Vagina (tissue), 2 donors: ENCODE measurements around the gene C9orf43. TPM values are rescaled to one million over a fixed set of nuclear protein-coding genes. Genes with fewer than 3 reads are reported as not detected.

Source experiments
- DNase-seq, 2 donors: peaks; one replicate each; pipeline ENCODE4 v3.0.0-alpha.2; 2017; ENCODE audit errors: extremely low spot score in 2 of 2
- H3K27ac ChIP-seq: fragments of 200-600 bp; sonication (generic); one replicate; pipeline ENCODE4 v1.5.1; 2019
- H3K27me3 ChIP-seq: fragments of 200-600 bp; sonication (generic); one replicate; pipeline ENCODE4 v1.5.1; 2019
- H3K36me3 ChIP-seq, 2 donors: fragments of 200-600 bp; sonication (generic); one replicate each; pipeline ENCODE4 v1.5.1; 2017 to 2019
- H3K4me1 ChIP-seq: fragments of 200-600 bp; sonication (generic); one replicate; pipeline ENCODE4 v1.5.1; 2019
- H3K4me3 ChIP-seq, 2 donors: fragments of 200-600 bp; sonication (generic); 1 replicate in 1 of 2; 2 replicates in 1 of 2; pipeline ENCODE4 v1.5.1; 2016 to 2019
- H3K9me3 ChIP-seq: fragments of 200-600 bp; sonication (generic); one replicate; pipeline ENCODE4 v1.5.1; 2019
- CTCF ChIP-seq, 3 experiments: fragments of 450-650 bp in 2 of 3; fragments of 200-600 bp in 1 of 3; sonication (generic) in 1 of 3; IDR thresholded peaks; one replicate each; pipeline ENCODE4 v1.5.1; 2017 to 2019; ENCODE audit warnings: antibody characterized with exemption in 3 of 3, mild to moderate bottlenecking in 2 of 3, moderate library complexity in 2 of 3
- POLR2A ChIP-seq, 2 donors: fragments of 450-650 bp; IDR thresholded peaks; one replicate each; pipeline ENCODE4 v1.6.1; 2017; ENCODE audit warnings: antibody characterized with exemption in 2 of 2, mild to moderate bottlenecking in 2 of 2, moderate library complexity in 2 of 2
- POLR2AphosphoS5 ChIP-seq, 2 donors: sonication (generic); formaldehyde crosslinking; IDR thresholded peaks; one replicate each; pipeline ENCODE4 v1.9.0; 2017; ENCODE audit warnings: antibody characterized with exemption in 2 of 2, mild to moderate bottlenecking in 2 of 2, low read depth in 1 of 2; ENCODE audit not compliant: insufficient read depth in 1 of 2
- intact Hi-C: fragments of 100-400 bp; cut with DNase I; formaldehyde crosslinking; loops from one replicate; pipeline ENCODE4 v1.15.1; 2023
- total RNA-seq: library from RNA; depleted of rRNA; stranded (reverse); fragments of >200 nt; gene quantifications from one replicate; pipeline ENCODE4 v1.2.3, GENCODE V29; 2016

Gene C9orf43
- total RNA-seq, 1 donor from 2014 or later, result not detected

- TF ChIP-seq POLR2A (IDR thresholded peaks at IDR 0.05) (no peak), POLR2AphosphoS5 (IDR thresholded peaks at IDR 0.05; ENCODE audit: insufficient read depth in 1 of 2, low read depth in 1 of 2) (no peak), CTCF (IDR thresholded peaks at IDR 0.05) (no peak)
- no peaks in the 10 kb centered on the region for H3K9me3 ChIP-seq
- H3K27ac ChIP-seq, result no peak overlapping the region
- no peaks in the 10 kb centered on the region for H3K36me3 ChIP-seq
- H3K27me3 ChIP-seq, result no peaks in the 10 kb centered on the region
- no peak for DNase-seq
- no peak overlapping the region for H3K4me3 ChIP-seq
- H3K4me1 ChIP-seq, result no peaks in the 10 kb centered on the region
- intact Hi-C loops, result no loop called here
Observed at GRCh38 chr9:113474360-113475028, 63.9 kb downstream of the C9orf43 start.

DNA sequence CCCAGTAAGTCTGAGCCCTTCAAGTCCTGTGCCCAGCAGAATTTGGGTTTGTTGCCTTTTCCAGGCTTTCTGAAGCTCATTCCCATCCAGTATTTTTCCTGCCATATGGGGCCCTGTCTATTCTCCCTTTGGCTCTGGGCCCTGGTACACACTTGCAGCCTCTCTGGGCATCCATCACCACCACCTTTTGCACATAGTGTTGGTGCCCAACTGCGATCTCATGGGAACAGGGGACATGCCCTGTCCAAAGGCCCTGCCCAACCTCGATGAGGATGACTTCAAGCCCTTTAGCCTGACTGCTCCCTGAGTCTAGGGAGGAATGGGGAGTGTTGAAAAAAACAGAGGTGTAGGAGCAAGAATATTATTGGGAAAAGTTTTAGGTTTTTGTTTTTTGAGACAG, 64.5 kb downstream of the C9orf43 start:
- TF ChIP-seq CTCF (IDR thresholded peaks at IDR 0.05) (no peak), POLR2A (IDR thresholded peaks at IDR 0.05) (no peak), POLR2AphosphoS5 (IDR thresholded peaks at IDR 0.05; ENCODE audit: insufficient read depth in 1 of 2, low read depth in 1 of 2) (no peak)
- Histone ChIP-seq H3K27ac (no peak overlapping the region), H3K36me3 (no peaks in the 10 kb centered on the region), H3K9me3 (no peaks in the 10 kb centered on the region), H3K4me1 (no peaks in the 10 kb centered on the region), H3K4me3 (no peak overlapping the region), H3K27me3 (no peaks in the 10 kb centered on the region)
- DNase-seq, result no peak
- intact Hi-C loops, result no loop called here

GRCh38 chr9:113475992-113476391, 65.4 kb downstream of the C9orf43 start:
- intact Hi-C loops, result no loop called here
- no peaks in the 10 kb centered on the region for H3K27me3 ChIP-seq
- H3K36me3 ChIP-seq, result no peaks in the 10 kb centered on the region
- H3K4me3 ChIP-seq, result no peak overlapping the region
- no peaks in the 10 kb centered on the region for H3K4me1 ChIP-seq
- DNase-seq, result peak in 1 of 2 donors; percentile 27
- no peak for TF ChIP-seq POLR2AphosphoS5 (IDR thresholded peaks at IDR 0.05; ENCODE audit: insufficient read depth in 1 of 2, low read depth in 1 of 2)
- TF ChIP-seq POLR2A (IDR thresholded peaks at IDR 0.05), result no peak
- no peak for TF ChIP-seq CTCF (IDR thresholded peaks at IDR 0.05)
- H3K9me3 ChIP-seq, result no peaks in the 10 kb centered on the region
- no peak overlapping the region for H3K27ac ChIP-seq

GRCh38 chr9:113476511-113476916, 66.0 kb downstream of the C9orf43 start:
- TF ChIP-seq POLR2A (IDR thresholded peaks at IDR 0.05), result no peak
- TF ChIP-seq CTCF (IDR thresholded peaks at IDR 0.05), result no peak
- no peak for TF ChIP-seq POLR2AphosphoS5 (IDR thresholded peaks at IDR 0.05; ENCODE audit: insufficient read depth in 1 of 2, low read depth in 1 of 2)
- H3K9me3 ChIP-seq, result no peaks in the 10 kb centered on the region
- no peak overlapping the region for H3K27ac ChIP-seq
- H3K4me1 ChIP-seq, result no peaks in the 10 kb centered on the region
- H3K4me3 ChIP-seq, result no peak overlapping the region
- DNase-seq, result no peak
- no peaks in the 10 kb centered on the region for H3K27me3 ChIP-seq
- intact Hi-C loops, result no loop called here
- H3K36me3 ChIP-seq, result no peaks in the 10 kb centered on the region

- intact Hi-C loops, result no loop called here
- Histone ChIP-seq H3K27ac (no peak overlapping the region), H3K27me3 (no peaks in the 10 kb centered on the region), H3K4me3 (no peak overlapping the region), H3K36me3 (no peaks in the 10 kb centered on the region), H3K9me3 (no peaks in the 10 kb centered on the region), H3K4me1 (no peaks in the 10 kb centered on the region)
- no peak for TF ChIP-seq POLR2AphosphoS5 (IDR thresholded peaks at IDR 0.05; ENCODE audit: insufficient read depth in 1 of 2, low read depth in 1 of 2)
- no peak for TF ChIP-seq CTCF (IDR thresholded peaks at IDR 0.05)
- no peak for TF ChIP-seq POLR2A (IDR thresholded peaks at IDR 0.05)
- DNase-seq, result peak in 1 of 2 donors; percentile 16
Observed at GRCh38 chr9:113477058-113477457, 66.5 kb downstream of the C9orf43 start.
